GM12891 (cell line): ENCODE data around the gene EBF3.

Experiments
- PAX5 ChIP-seq: IDR thresholded peaks from 2 replicates; pipeline ENCODE4 v1.6.1; 2011; ENCODE audit warnings: low read length, moderate library complexity, mild to moderate bottlenecking; ENCODE audit not compliant: insufficient read depth, severe bottlenecking
- POLR2A ChIP-seq: IDR thresholded peaks from 2 replicates; pipeline ENCODE4 v1.6.1; 2011; ENCODE audit warnings: low read depth, low read length, control low read depth
- POLR2AphosphoS5 ChIP-seq: IDR thresholded peaks from 2 replicates; pipeline ENCODE4 v1.6.1; 2011; ENCODE audit warnings: low read depth, low read length, control low read depth
- POU2F2 ChIP-seq: IDR thresholded peaks from 2 replicates; pipeline ENCODE4 v1.6.1; 2011; ENCODE audit warnings: low read depth, mild to moderate bottlenecking, control low read depth, low read length, moderate library complexity
- SPI1 ChIP-seq: IDR thresholded peaks from 2 replicates; pipeline ENCODE4 v1.6.1; 2011; ENCODE audit warnings: low read depth, low read length, control low read depth
- TAF1 ChIP-seq: IDR thresholded peaks from 2 replicates; pipeline ENCODE4 v1.6.1; 2011; ENCODE audit warnings: low read depth, low read length, control low read depth

- TF ChIP-seq POLR2AphosphoS5 (no peak), POLR2A (no peak), SPI1 (no peak), PAX5 (no peak), TAF1 (no peak), POU2F2 (no peak)
Observed at GRCh38 chr10:129825826-129826225, 138.2 kb downstream of the EBF3 start.
